Activated naive CD8-positive, alpha-beta T cell treated with anti-CD3 and anti-CD28 coated beads, Interleukin-2, amount 10 ng/mL, durations not matched to agents 7 days and 5 days (primary cell): ENCODE results near the gene GUCA2B. TPM values are rescaled to one million over a fixed set of nuclear protein-coding genes. Genes with fewer than 3 reads are reported as not detected.

ENCODE experiments used
- ATAC-seq: fragments of 150-1000 bp; cut with Tn5 transposase; one replicate; pipeline ENCODE4 v1.10.0; 2021; ENCODE audit warnings: low read depth, moderate library complexity
- POLR2A ChIA-PET: fragments of 350-600 bp; sonication (Branson Sonifier 250); formaldehyde crosslinking; loops from one replicate; lab custom pipeline; 2021; ENCODE audit warnings: antibody characterized with exemption; lab: Charles Lee
- DNase-seq: peaks from one replicate; pipeline ENCODE4 v3.0.0; 2021
- H3K27ac Mint-ChIP-seq: one replicate; pipeline ENCODE4 v1.8.0; 2022; ENCODE audit warnings: mild to moderate bottlenecking, mixed read lengths
- H3K27me3 Mint-ChIP-seq: one replicate; pipeline ENCODE4 v1.8.0; 2022; ENCODE audit warnings: mild to moderate bottlenecking, moderate library complexity, mixed read lengths
- H3K36me3 Mint-ChIP-seq: one replicate; pipeline ENCODE4 v1.8.0; 2021; ENCODE audit warnings: mild to moderate bottlenecking, mixed read lengths
- H3K4me1 Mint-ChIP-seq: one replicate; pipeline ENCODE4 v1.8.0; 2021; ENCODE audit warnings: mixed read lengths
- H3K4me3 Mint-ChIP-seq: one replicate; pipeline ENCODE4 v1.8.0; 2022; ENCODE audit warnings: mild to moderate bottlenecking, moderate library complexity, mixed read lengths
- H3K9me3 Mint-ChIP-seq: one replicate; pipeline ENCODE4 v1.8.0; 2021; ENCODE audit warnings: mixed read lengths
- total RNA-seq, 2 experiments: library from RNA; stranded (reverse); gene quantifications; one replicate each; pipeline ENCODE4 v1.2.3, GENCODE V29; 2021

The GUCA2B gene
- total RNA-seq, 2 experiments from 2014 or later: not detected

GRCh38 chr1:42133809-42134526 is 19.2 kb upstream of the GUCA2B start:
- no peaks in the 10 kb centered on the region for H3K36me3 Mint-ChIP-seq
- DNase-seq (no peak), ATAC-seq (no peak)
- H3K4me3 Mint-ChIP-seq: no peak overlapping the region
- H3K4me1 Mint-ChIP-seq: no peaks in the 10 kb centered on the region
- H3K27ac Mint-ChIP-seq: no peak overlapping the region
- POLR2A ChIA-PET: no interaction called here
- peaks cover 6% of the 10 kb centered on the region for H3K27me3 Mint-ChIP-seq
- H3K9me3 Mint-ChIP-seq: no peaks in the 10 kb centered on the region

GRCh38 chr1:42135426-42135825 is 17.8 kb upstream of the GUCA2B start:
- Mint-ChIP-seq H3K36me3 (no peaks in the 10 kb centered on the region), H3K27ac (no peak overlapping the region), H3K27me3 (peaks cover 2% of the 10 kb centered on the region), H3K4me3 (no peak overlapping the region), H3K9me3 (no peaks in the 10 kb centered on the region), H3K4me1 (no peaks in the 10 kb centered on the region)
- DNase-seq: no peak
- POLR2A ChIA-PET: no interaction called here
- no peak for ATAC-seq

- Mint-ChIP-seq H3K9me3 (no peaks in the 10 kb centered on the region), H3K27me3 (peaks cover 4% of the 10 kb centered on the region), H3K27ac (no peak overlapping the region), H3K4me3 (no peak overlapping the region), H3K4me1 (no peaks in the 10 kb centered on the region), H3K36me3 (no peaks in the 10 kb centered on the region)
- no peak for ATAC-seq
- no peak for DNase-seq
- POLR2A ChIA-PET: no interaction called here
Observed at GRCh38 chr1:42136466-42136865, 16.7 kb upstream of the GUCA2B start.

- H3K4me1 Mint-ChIP-seq: no peaks in the 10 kb centered on the region
- peaks cover 4% of the 10 kb centered on the region for H3K27me3 Mint-ChIP-seq
- no peaks in the 10 kb centered on the region for H3K36me3 Mint-ChIP-seq
- no peak overlapping the region for H3K4me3 Mint-ChIP-seq
- ATAC-seq (no peak), DNase-seq (no peak)
- POLR2A ChIA-PET: no interaction called here
- no peak overlapping the region for H3K27ac Mint-ChIP-seq
- no peaks in the 10 kb centered on the region for H3K9me3 Mint-ChIP-seq
Observed at GRCh38 chr1:42137766-42138165, 15.4 kb upstream of the GUCA2B start.

- Mint-ChIP-seq H3K9me3 (no peaks in the 10 kb centered on the region), H3K36me3 (no peaks in the 10 kb centered on the region), H3K4me1 (peaks cover 5% of the 10 kb centered on the region), H3K27ac (no peak overlapping the region), H3K4me3 (no peak overlapping the region), H3K27me3 (peaks cover 6% of the 10 kb centered on the region)
- POLR2A ChIA-PET: no interaction called here
- no peak for DNase-seq
- no peak for ATAC-seq
Observed at GRCh38 chr1:42138586-42138985, 14.6 kb upstream of the GUCA2B start.

GRCh38 chr1:42139444-42139843 is 13.8 kb upstream of the GUCA2B start:
- Mint-ChIP-seq H3K4me3 (no peak overlapping the region), H3K4me1 (peaks cover 6% of the 10 kb centered on the region)
- no peak for ATAC-seq

GRCh38 chr1:42140191-42140590 is 13.0 kb upstream of the GUCA2B start:
- POLR2A ChIA-PET: no interaction called here
- Mint-ChIP-seq H3K36me3 (no peaks in the 10 kb centered on the region), H3K4me3 (no peak overlapping the region), H3K4me1 (peaks cover 6% of the 10 kb centered on the region), H3K27me3 (peaks cover 11% of the 10 kb centered on the region), H3K9me3 (no peaks in the 10 kb centered on the region), H3K27ac (no peak overlapping the region)
- ATAC-seq (no peak), DNase-seq (no peak)

More at GRCh38 chr1:42139444-42139843, 13.8 kb upstream of the GUCA2B start:
- Mint-ChIP-seq H3K27me3 (peaks cover 7% of the 10 kb centered on the region), H3K27ac (no peak overlapping the region), H3K9me3 (no peaks in the 10 kb centered on the region), H3K36me3 (no peaks in the 10 kb centered on the region)
- POLR2A ChIA-PET: no interaction called here
- no peak for DNase-seq

GRCh38 chr1:42141978-42142377 is 11.2 kb upstream of the GUCA2B start:
- peaks cover 6% of the 10 kb centered on the region for H3K4me1 Mint-ChIP-seq
- no peak for ATAC-seq
- peaks cover 11% of the 10 kb centered on the region for H3K27me3 Mint-ChIP-seq
- no peak overlapping the region for H3K4me3 Mint-ChIP-seq
- POLR2A ChIA-PET: no interaction called here
- no peaks in the 10 kb centered on the region for H3K36me3 Mint-ChIP-seq
- H3K27ac Mint-ChIP-seq: no peak overlapping the region
- H3K9me3 Mint-ChIP-seq: no peaks in the 10 kb centered on the region
- DNase-seq: no peak

GRCh38 chr1:42142894-42143675 is 10.1 kb upstream of the GUCA2B start:
- ATAC-seq (no peak), DNase-seq (no peak)
- Mint-ChIP-seq H3K4me3 (no peak overlapping the region), H3K27ac (no peak overlapping the region), H3K27me3 (peaks cover 11% of the 10 kb centered on the region), H3K4me1 (peaks cover 6% of the 10 kb centered on the region), H3K9me3 (no peaks in the 10 kb centered on the region), H3K36me3 (no peaks in the 10 kb centered on the region)
- POLR2A ChIA-PET: no interaction called here

GRCh38 chr1:42143896-42144710 is 9.1 kb upstream of the GUCA2B start:
- no peak overlapping the region for H3K4me3 Mint-ChIP-seq
- no peak overlapping the region for H3K27ac Mint-ChIP-seq
- peaks cover 6% of the 10 kb centered on the region for H3K4me1 Mint-ChIP-seq
- peaks cover 10% of the 10 kb centered on the region for H3K27me3 Mint-ChIP-seq
- no peak for ATAC-seq
- DNase-seq: no peak
- POLR2A ChIA-PET: no interaction called here
- H3K36me3 Mint-ChIP-seq: no peaks in the 10 kb centered on the region
- no peaks in the 10 kb centered on the region for H3K9me3 Mint-ChIP-seq

- Mint-ChIP-seq H3K4me3 (no peak overlapping the region), H3K36me3 (no peaks in the 10 kb centered on the region), H3K27ac (no peak overlapping the region), H3K4me1 (peaks cover 6% of the 10 kb centered on the region), H3K9me3 (no peaks in the 10 kb centered on the region), H3K27me3 (peaks cover 10% of the 10 kb centered on the region)
- POLR2A ChIA-PET: no interaction called here
- DNase-seq (no peak), ATAC-seq (no peak)
Observed at GRCh38 chr1:42144711-42145388, 8.4 kb upstream of the GUCA2B start.

- no peak overlapping the region for H3K27ac Mint-ChIP-seq
- no peaks in the 10 kb centered on the region for H3K9me3 Mint-ChIP-seq
- POLR2A ChIA-PET: no interaction called here
- peaks cover 6% of the 10 kb centered on the region for H3K4me1 Mint-ChIP-seq
- no peak overlapping the region for H3K4me3 Mint-ChIP-seq
- ATAC-seq: no peak
- H3K27me3 Mint-ChIP-seq: peaks cover 10% of the 10 kb centered on the region
- no peak for DNase-seq
- H3K36me3 Mint-ChIP-seq: no peaks in the 10 kb centered on the region
Observed at GRCh38 chr1:42145389-42145716, 7.9 kb upstream of the GUCA2B start.
